HFF-Myc (cell line): ENCODE results near the gene MED19.

Experiments used
- DNase-seq: peaks from one replicate; pipeline ENCODE4 v3.0.0-alpha.2; 2011; ENCODE audit warnings: low read depth; ENCODE audit errors: extremely low read depth
- H3K4me3 ChIP-seq: replicated peaks from 2 replicates; pipeline ENCODE4 v1.5.1; 2011; ENCODE audit warnings: low read depth, mild to moderate bottlenecking, control low read depth, low read length
- CTCF ChIP-seq: IDR thresholded peaks from 2 replicates; pipeline ENCODE4 v1.5.1; 2012; ENCODE audit warnings: mild to moderate bottlenecking, low read depth, low read length, control low read depth; ENCODE audit errors: missing control alignments

MED19 gene

GRCh38 chr11:57656885-57657193 is 55.2 kb downstream of the MED19 start:
- peak overlapping the region; percentile 69 for H3K4me3 ChIP-seq
- DNase-seq: no peak
- no peak for TF ChIP-seq CTCF
